BJ (cell line): ENCODE data around the gene SPTAN1. TPM values are rescaled to one million over a fixed set of nuclear protein-coding genes. Genes with fewer than 3 reads are reported as not detected.

Experiments used
- CTCF ChIA-PET: fragments of 350-600 bp; formaldehyde crosslinking; extraction: SDS; loops from one replicate; lab custom pipeline; 2021; ENCODE audit warnings: antibody characterized with exemption, inconsistent platforms; lab: Yijun Ruan, JAX
- POLR2A ChIA-PET: fragments of 300-600 bp; sonication (Branson Sonifier 250); formaldehyde crosslinking; extraction: SDS; loops from one replicate; lab custom pipeline; 2021; ENCODE audit warnings: antibody characterized with exemption; lab: Charles Lee
- DNase-seq: peaks from one replicate; pipeline ENCODE4 v3.0.0-alpha.2; 2011; ENCODE audit warnings: low read depth
- H3K27me3 ChIP-seq: 2 replicates; pipeline ENCODE4 v1.6.0; 2011; ENCODE audit warnings: low read length; ENCODE audit not compliant: control insufficient read depth, insufficient read depth
- H3K36me3 ChIP-seq: 2 replicates; pipeline ENCODE4 v1.5.1; 2011; ENCODE audit warnings: low read length; ENCODE audit not compliant: control insufficient read depth, insufficient read depth
- H3K4me3 ChIP-seq: 2 replicates; pipeline ENCODE4 v1.5.1; 2011; ENCODE audit warnings: low read depth, mild to moderate bottlenecking, control low read depth, low read length
- CTCF ChIP-seq: IDR thresholded peaks from 2 replicates; pipeline ENCODE4 v1.5.1; 2011; ENCODE audit warnings: low read depth, mild to moderate bottlenecking, control low read depth, inconsistent platforms, low read length, moderate library complexity; ENCODE audit not compliant: insufficient read depth
- polyA plus RNA-seq: library from polyadenylated mRNA; depleted of rRNA; stranded (reverse); fragments of >200 nt; gene quantifications from 2 replicates; pipeline ENCODE4 v1.2.3, GENCODE V29; 2011

SPTAN1 gene
- polyA plus RNA-seq, 1 experiment, result 317 TPM

GRCh38 chr9:128528445-128529160, 23.8 kb upstream of the SPTAN1 start:
- CTCF ChIA-PET, result interaction anchor here (0.9 to 1.0 kb wide), 2 partner anchors 90 to 165 kb away, joined by 3 read pairs; no protein-coding TSS in a partner anchor
- no peak for DNase-seq
- no peak overlapping the region for H3K4me3 ChIP-seq
- TF ChIP-seq CTCF, result no peak
- no peaks in the 10 kb centered on the region for H3K27me3 ChIP-seq
- POLR2A ChIA-PET, result no interaction called here
- peaks cover 6% of the 10 kb centered on the region for H3K36me3 ChIP-seq

GRCh38 chr9:128529191-128529590, 23.2 kb upstream of the SPTAN1 start:
- no peak for TF ChIP-seq CTCF
- DNase-seq, result no peak
- ChIA-PET POLR2A (no interaction called here), CTCF (interaction anchor here (1.0 kb wide), 1 partner anchor 90 kb away, joined by 3 read pairs; no protein-coding TSS in a partner anchor)
- Histone ChIP-seq H3K4me3 (no peak overlapping the region), H3K36me3 (peaks cover 5% of the 10 kb centered on the region), H3K27me3 (no peaks in the 10 kb centered on the region)

- ChIA-PET POLR2A (no interaction called here), CTCF (interaction anchor here (1.4 kb wide), 1 partner anchor 94 kb away, joined by 4 read pairs; no protein-coding TSS in a partner anchor)
- Histone ChIP-seq H3K4me3 (no peak overlapping the region), H3K36me3 (peaks cover 4% of the 10 kb centered on the region), H3K27me3 (no peaks in the 10 kb centered on the region)
- no peak for TF ChIP-seq CTCF
- no peak for DNase-seq
Observed at GRCh38 chr9:128532581-128532980, 19.8 kb upstream of the SPTAN1 start.

- no peak for DNase-seq
- no peaks in the 10 kb centered on the region for H3K27me3 ChIP-seq
- H3K4me3 ChIP-seq, result no peak overlapping the region
- no peak for TF ChIP-seq CTCF
- POLR2A ChIA-PET, result no interaction called here
- CTCF ChIA-PET, result no interaction called here
- H3K36me3 ChIP-seq, result peaks cover 17% of the 10 kb centered on the region
Observed at GRCh38 chr9:128540634-128541360, 11.6 kb upstream of the SPTAN1 start.

GRCh38 chr9:128546504-128546903, 5.9 kb upstream of the SPTAN1 start:
- POLR2A ChIA-PET, result no interaction called here
- DNase-seq, result no peak
- no peak overlapping the region for H3K4me3 ChIP-seq
- no peak for TF ChIP-seq CTCF
- no peaks in the 10 kb centered on the region for H3K27me3 ChIP-seq
- peaks cover under 1% of the 10 kb centered on the region for H3K36me3 ChIP-seq
- CTCF ChIA-PET, result interaction anchor here (0.6 kb wide), 1 partner anchor 428 kb away, joined by 3 read pairs; no protein-coding TSS in a partner anchor
